DND-41 (cell line): ENCODE data around the gene LIN9.

Source experiments
- CTCF ChIP-seq: IDR thresholded peaks from 2 replicates; pipeline ENCODE4 v1.5.1; 2012; ENCODE audit warnings: borderline replicate concordance, low read length, moderate library complexity, mild to moderate bottlenecking; ENCODE audit not compliant: poor library complexity, severe bottlenecking; ENCODE audit errors: extremely low read depth
- EZH2 ChIP-seq: IDR thresholded peaks from 3 replicates; pipeline ENCODE4 v1.6.1; 2012; ENCODE audit warnings: borderline replicate concordance, low read depth, mild to moderate bottlenecking, moderate library complexity, low read length, inconsistent platforms; ENCODE audit not compliant: severe bottlenecking

- TF ChIP-seq CTCF: no peak
- TF ChIP-seq EZH2: no peak
Observed at GRCh38 chr1:226222686-226223085, 86.3 kb downstream of the LIN9 start.
